Heart left ventricle (tissue), 16 donors: ENCODE measurements around the gene DDX31. TPM values are rescaled to one million over a fixed set of nuclear protein-coding genes. Genes with fewer than 3 reads are reported as not detected.
"Not testable (repeated sequence)": the region's sequence is repeated elsewhere in the genome, so short reads cannot be mapped to it uniquely, and the experiment has no call there.

ENCODE experiments used
- ATAC-seq, 4 donors: fragments of 200-7000 bp; cut with Tn5 transposase; one replicate each; pipeline ENCODE4 v1.9.1; 2020 to 2022; ENCODE audit warnings: moderate library complexity in 4 of 4, mild to moderate bottlenecking in 3 of 4, moderate number of reproducible peaks in 1 of 4
- DNase-seq, 5 donors: peaks; one replicate each; pipeline ENCODE4 v3.0.0-alpha.2; 2020
- H3K27ac ChIP-seq, 12 donors: fragments of 200-600 bp; sonication (generic) in 4 of 12; one replicate each; pipeline versions ENCODE4 v1.5.0 to v1.8.0; 2016 to 2022; ENCODE audit warnings: mild to moderate bottlenecking in 2 of 12
- H3K27me3 ChIP-seq, 9 donors: fragments of 200-600 bp; sonication (generic) in 2 of 9; one replicate each; pipeline versions ENCODE4 v1.5.1 to v1.8.0; 2016 to 2022; ENCODE audit warnings: mild to moderate bottlenecking in 3 of 9
- H3K36me3 ChIP-seq, 9 donors: fragments of 200-600 bp; sonication (generic) in 2 of 9; one replicate each; pipeline versions ENCODE4 v1.5.0 to v1.8.0; 2018 to 2022; ENCODE audit warnings: mild to moderate bottlenecking in 2 of 9
- H3K4me1 ChIP-seq, 12 donors: fragments of 200-600 bp; sonication (generic) in 4 of 12; one replicate each; pipeline versions ENCODE4 v1.5.0 to v1.8.0; 2016 to 2022; ENCODE audit warnings: mild to moderate bottlenecking in 3 of 12
- H3K4me3 ChIP-seq, 12 donors: fragments of 200-600 bp; sonication (generic) in 4 of 12; one replicate each; pipeline versions ENCODE4 v1.5.0 to v1.8.0; 2017 to 2022; ENCODE audit warnings: mild to moderate bottlenecking in 9 of 12, moderate library complexity in 4 of 12
- H3K9me3 ChIP-seq, 12 donors: fragments of 200-600 bp; sonication (generic) in 4 of 12; one replicate each; pipeline versions ENCODE4 v1.5.0 to v1.8.0; 2016 to 2022; ENCODE audit warnings: mild to moderate bottlenecking in 1 of 12
- CTCF ChIP-seq, 12 donors: fragments of 200-600 bp; sonication (generic) in 4 of 12; IDR thresholded peaks; one replicate each; pipeline versions ENCODE4 v1.5.0 to v1.8.0; 2018 to 2022; ENCODE audit warnings: antibody characterized with exemption in 12 of 12, mild to moderate bottlenecking in 5 of 12
- POLR2A ChIP-seq, 2 donors: fragments of 450-650 bp; IDR thresholded peaks; one replicate each; pipeline ENCODE4 v1.6.1; 2017; ENCODE audit warnings: antibody characterized with exemption in 2 of 2, mild to moderate bottlenecking in 2 of 2, moderate library complexity in 2 of 2
- WGBS, 4 donors: extraction: QIAGEN DNeasy Blood & Tissue Kit in 2 of 4; methylation state at CpG; one replicate each; pipeline versions ENCODE4 v1.1.5 to v1.1.7; 2013 to 2018; 5-methylcytosine and 5-hydroxymethylcytosine counted together
- intact Hi-C, 10 donors: fragments of 100-400 bp; cut with DNase I; formaldehyde crosslinking; loops; one replicate each; pipeline versions ENCODE4 v1.11.1 to v1.14.2; 2022
- long read RNA-seq, 3 donors: library from polyadenylated mRNA; unstranded; transcript quantifications; one replicate each; pipeline ENCODE4 v2.0.0, GENCODE V29; 2020 to 2021
- polyA plus RNA-seq, 2 donors: library from polyadenylated mRNA; stranded (reverse); fragments of 200-250 nt; gene quantifications; one replicate each; pipeline ENCODE4 v1.2.3, GENCODE V29; 2013
- total RNA-seq, 9 donors: library from RNA; depleted of rRNA in 2 of 9; stranded (reverse); fragments of >200 nt in 2 of 9; fragmentation: NEBNext Ultra II Directional in 3 of 9; extraction: Animal tissue kit (Norgen Biotek cat#: 25700) in 3 of 9; gene quantifications; one replicate each; pipeline versions ENCODE4 v1.1.0 to v1.2.4, GENCODE V29; 2016 to 2023
- donor health status: ischemic (EF 13 %, LVEDD 7.1; RV severe dilation, severe dysfunction).
- donor health status: healthy with polysubstance abuse.
- donor health status: DM: no; HTN: yes; CAD: no.
- donor health status: DM: no; HTN: no; CAD: no.
- donor health status: ischemic (EF 25% LVEDD 6.9; RV normal size, moderate dysfunction).
- donor health status: ischemic (EF 25% LVEDD 5.7; RV mildly dilated, moderate dysfunction).
- donor health status: healthy.
- donor health status: DM: yes; HTN: yes; CAD: no.
- donor health status: ischemic (EF 35%, LVEDD 5.7; RV mildly dilated, moderate dysfunction).
- donor health status: nonischemic (EF 11% LVEDD 7.7; RV severe dilation, severe dysfunction).
- donor health status: DM: yes; HTN: yes; CAD: no.
- donor health status: PGD.
- donor health status: ischemic (EF 29% LVEDD 5.4; RV normal size, mild dysfunction).
- donor health status: nonischemic (EF 23%, LVEDD 6.1; RV moderate dilation, normal function).

DDX31 gene
- total RNA-seq (1 to 10 TPM; 4.4 to 7.0 (median 5.1) TPM), polyA plus RNA-seq (1 to 10 TPM; 2.4 to 7.0 TPM)
- long read RNA-seq, donor 1, full-length matches to known transcripts = 3 of 4 reads
- long read RNA-seq, donor 1, partial matches to known transcripts = 0 of 4 reads
- long read RNA-seq, donor 1, other reads (novel, unspliced or antisense) = 1 of 4 reads
- long read RNA-seq, donor 2, full-length matches to known transcripts = 8 of 14 reads
- long read RNA-seq, donor 2, partial matches to known transcripts = 1 of 14 reads
- long read RNA-seq, donor 2, other reads (novel, unspliced or antisense) = 5 of 14 reads
- long read RNA-seq, donor 3, full-length matches to known transcripts = 3 of 5 reads
- long read RNA-seq, donor 3, partial matches to known transcripts = 1 of 5 reads
- long read RNA-seq, donor 3, other reads (novel, unspliced or antisense) = 1 of 5 reads

- WGBS, 4 donors = 0 to 1% (median 1%) methylated on average over 34 to 77 of the region's 77 CpGs
- TF ChIP-seq CTCF (IDR thresholded peaks at IDR 0.05) (no peak), POLR2A (IDR thresholded peaks at IDR 0.05) (peak in 1 of 2 donors; percentile 34)
- H3K27ac ChIP-seq = peak within 1 kb of the TSS; percentile 80 to 100 (median 97)
- H3K9me3 ChIP-seq = no peaks in the 10 kb centered on the region
- H3K4me3 ChIP-seq = peak within 1 kb of the TSS; percentile 61 to 98 (median 88)
- H3K27me3 ChIP-seq = no peaks in the 10 kb centered on the region
- H3K36me3 ChIP-seq = peaks cover 0 to 5% (median 0%) of the 10 kb centered on the region in 9 donors
- intact Hi-C loops = loop anchor here in 6 of 10 donors (2.0 to 10.0 kb wide), 7 partner anchors 125 to 255 kb away; partner anchors contain the start of genes CFAP77 (in 2 of the 6), AK8 (in 1 of the 6) and SPACA9 (in 1 of the 6)
- H3K4me1 ChIP-seq = peaks cover 0 to 44% (median 27%) of the 10 kb centered on the region in 12 donors
- ATAC-seq (peak; percentile 97 to 99 (median 98)), DNase-seq (peak; percentile 88 to 93 (median 90))
Observed at GRCh38 chr9:132669698-132670456, at the start of gene DDX31. DDX31 (minus strand) TSS chr9:132669983; CDS start chr9:132669934, 49 bp downstream.

GRCh38 chr9:132718381-132718928 is 48.7 kb upstream of the DDX31 start:
- 78 to 81% (median 80%) methylated on average over 8 of the region's 8 CpGs for WGBS, 4 donors
- H3K4me1 ChIP-seq, H3K4me3 ChIP-seq, H3K27ac ChIP-seq, H3K27me3 ChIP-seq, H3K36me3 ChIP-seq, DNase-seq, ATAC-seq, H3K9me3 ChIP-seq, intact Hi-C loops: not testable (repeated sequence)

- WGBS, 4 donors = 72 to 77% (median 73%) methylated on average over 9 to 13 of the region's 13 CpGs
- no peaks in the 10 kb centered on the region for H3K4me1 ChIP-seq
- no peak overlapping the region for H3K4me3 ChIP-seq
- no peaks in the 10 kb centered on the region for H3K36me3 ChIP-seq
- intact Hi-C loops = no loop called here
- TF ChIP-seq POLR2A (IDR thresholded peaks at IDR 0.05) (no peak), CTCF (IDR thresholded peaks at IDR 0.05) (no peak)
- no peak for ATAC-seq
- no peaks in the 10 kb centered on the region for H3K9me3 ChIP-seq
- peaks cover 0 to 9% (median 0%) of the 10 kb centered on the region in 9 donors for H3K27me3 ChIP-seq
- DNase-seq = no peak
- H3K27ac ChIP-seq = no peak overlapping the region
Observed at GRCh38 chr9:132717326-132717945, 47.7 kb upstream of the DDX31 start.

GRCh38 chr9:132716007-132716406 is 46.2 kb upstream of the DDX31 start:
- ATAC-seq = no peak
- Histone ChIP-seq H3K27ac (no peak overlapping the region), H3K4me3 (no peak overlapping the region), H3K9me3 (no peaks in the 10 kb centered on the region), H3K4me1 (no peaks in the 10 kb centered on the region), H3K27me3 (peaks cover 0 to 9% (median 0%) of the 10 kb centered on the region in 9 donors), H3K36me3 (no peaks in the 10 kb centered on the region)
- no peak for TF ChIP-seq CTCF (IDR thresholded peaks at IDR 0.05)
- TF ChIP-seq POLR2A (IDR thresholded peaks at IDR 0.05) = no peak
- no peak for DNase-seq
- 76 to 89% (median 81%) methylated on average over 4 of the region's 4 CpGs for WGBS, 4 donors
- intact Hi-C loops = no loop called here
